T-helper 2 cell (primary cell): Measurements from ENCODE around the gene ADCY5.
"Not testable (repeated sequence)": the region's sequence is repeated elsewhere in the genome, so short reads cannot be mapped to it uniquely, and the experiment has no call there.

Experiments used
- DNase-seq, 5 experiments: peaks; one replicate each; pipeline versions ENCODE4 v3.0.0 to v3.0.0-alpha.2; 2012 to 2022

Gene ADCY5

DNA sequence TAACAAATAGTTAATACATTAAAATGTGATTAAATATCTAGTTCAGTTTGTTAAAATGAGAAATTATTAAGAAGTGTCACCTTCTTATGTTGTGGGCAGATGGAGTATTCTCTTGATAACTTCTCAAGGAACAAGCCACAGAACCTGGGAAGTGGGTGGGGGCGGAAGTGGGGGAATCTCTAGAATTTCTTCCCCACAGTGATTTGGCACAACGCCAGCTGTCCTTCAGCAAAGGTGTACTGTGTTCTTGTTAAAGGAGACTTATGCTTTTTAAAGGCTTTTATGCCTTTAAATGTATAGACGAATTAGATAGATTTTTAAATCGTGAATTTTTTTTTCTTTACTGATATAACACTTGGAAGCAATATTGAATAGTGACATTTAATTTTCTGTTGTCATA, 204.8 kb downstream of the ADCY5 start:
- DNase-seq, result peak in 1 of 5 experiments; percentile 3

DNA sequence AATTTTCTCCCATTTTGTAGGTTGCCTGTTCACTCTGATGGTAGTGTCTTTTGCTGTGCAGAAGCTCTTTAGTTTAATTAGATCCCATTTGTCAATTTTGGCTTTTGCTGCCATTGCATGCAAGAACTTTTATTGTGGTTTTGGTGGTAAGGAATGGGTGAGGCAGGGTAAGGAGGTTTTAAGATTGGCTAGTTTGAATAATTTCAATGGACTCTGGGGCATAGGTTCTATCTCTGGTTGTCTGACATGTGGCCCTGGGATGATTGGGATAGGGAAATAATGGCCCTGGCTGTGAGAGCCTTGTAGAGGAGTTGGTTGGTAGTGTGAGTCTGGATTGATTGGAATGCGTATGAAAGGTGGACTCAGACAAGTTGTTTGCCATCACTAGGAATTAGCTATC, 209.1 kb downstream of the ADCY5 start:
- no peak for DNase-seq

DNA sequence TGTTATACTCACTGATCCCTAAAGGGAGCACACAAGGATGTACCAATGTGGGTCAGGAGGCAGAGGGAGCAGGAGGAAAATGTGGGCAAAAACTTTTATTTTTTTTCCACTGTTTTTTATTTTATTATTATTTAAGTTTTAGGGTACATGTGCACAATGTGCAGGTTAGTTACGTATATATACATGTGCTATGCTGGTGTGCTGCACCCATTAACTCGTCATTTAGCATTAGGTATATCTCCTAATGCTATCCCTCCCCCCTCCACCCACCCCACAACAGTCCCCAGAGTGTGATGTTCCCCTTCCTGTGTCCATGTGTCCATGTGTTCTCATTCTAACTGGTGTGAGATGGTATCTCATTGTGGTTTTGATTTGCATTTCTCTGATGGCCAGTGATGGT, 209.7 kb downstream of the ADCY5 start:
- DNase-seq, result not testable (repeated sequence)

DNA sequence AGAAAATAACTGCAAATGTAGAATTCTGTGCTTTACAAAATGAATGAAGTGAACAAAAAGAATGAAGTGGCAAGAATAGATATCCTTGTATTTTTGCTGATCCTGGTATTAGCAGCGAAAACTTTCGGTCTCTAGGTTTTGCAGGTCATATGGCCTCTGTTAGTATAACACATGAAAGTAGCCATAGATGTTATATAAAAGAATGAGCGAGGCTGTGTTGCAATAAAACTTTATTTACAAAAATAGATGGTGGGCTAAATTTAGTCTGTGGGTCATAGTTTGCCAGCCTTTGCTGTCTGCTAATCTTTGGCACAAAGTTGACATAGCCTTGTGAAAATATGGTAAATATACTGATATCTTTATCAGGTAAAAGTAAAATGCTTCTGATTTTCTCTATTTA, 212.0 kb downstream of the ADCY5 start:
- no peak for DNase-seq
